Left hindlimb (tissue), 1 donor: ENCODE results near the gene XPNPEP1.

Experiments
- DNase-seq: peaks from one replicate; pipeline ENCODE4 v3.0.0-alpha.2; 2018

Gene XPNPEP1

DNA sequence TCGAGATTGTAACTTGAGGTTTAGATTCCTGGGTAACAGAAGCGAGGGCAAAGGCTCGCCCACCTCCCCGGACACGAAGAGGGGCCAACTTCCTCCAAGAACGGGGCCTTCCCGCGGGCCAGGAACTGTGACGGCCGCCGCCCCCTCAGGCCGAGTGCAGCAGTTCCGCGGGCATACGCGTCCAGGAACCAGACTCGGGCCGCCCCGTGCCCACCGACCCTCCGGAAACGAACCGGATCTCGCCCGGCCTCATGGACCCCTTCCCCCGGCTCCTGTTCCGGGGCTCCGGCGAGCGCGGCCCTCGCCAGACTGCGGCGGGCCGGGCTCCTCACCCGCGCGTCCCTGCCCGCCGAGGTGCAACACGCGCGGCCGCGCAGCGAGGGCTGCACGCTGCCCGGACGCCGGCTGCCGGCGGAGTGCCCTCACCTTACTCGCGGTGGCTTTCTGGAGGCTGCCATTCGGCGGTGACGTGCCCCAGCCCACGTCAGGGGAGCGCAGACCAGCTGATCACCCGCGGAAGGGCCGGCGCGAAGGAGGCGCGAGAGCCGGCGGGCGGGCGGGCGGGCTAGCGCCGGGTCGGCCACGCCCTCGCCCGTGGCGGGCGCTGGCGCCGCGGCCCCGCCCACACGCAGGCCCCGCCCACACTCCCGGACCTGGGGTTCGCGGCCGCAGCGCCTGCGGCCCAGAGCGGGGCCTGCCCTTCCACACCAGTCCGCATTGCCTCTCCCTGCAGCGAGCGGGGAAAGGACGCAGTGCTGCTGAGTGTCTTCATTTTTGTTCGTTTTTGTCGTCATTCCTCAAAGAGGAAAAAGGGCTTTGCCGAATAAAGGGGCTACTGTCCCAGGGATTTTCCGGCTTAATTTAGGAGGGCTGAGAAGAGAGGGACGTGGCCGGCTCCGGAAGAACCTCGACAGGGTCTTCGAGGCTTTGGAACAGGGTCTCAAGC lies at the start of gene XPNPEP1:
Gene XPNPEP1, minus strand, starts transcription at position 536 of the 946 bp plus-strand sequence. Its CDS starts 78 bp downstream, at position 458.
- DNase-seq: peak; percentile 91

DNA sequence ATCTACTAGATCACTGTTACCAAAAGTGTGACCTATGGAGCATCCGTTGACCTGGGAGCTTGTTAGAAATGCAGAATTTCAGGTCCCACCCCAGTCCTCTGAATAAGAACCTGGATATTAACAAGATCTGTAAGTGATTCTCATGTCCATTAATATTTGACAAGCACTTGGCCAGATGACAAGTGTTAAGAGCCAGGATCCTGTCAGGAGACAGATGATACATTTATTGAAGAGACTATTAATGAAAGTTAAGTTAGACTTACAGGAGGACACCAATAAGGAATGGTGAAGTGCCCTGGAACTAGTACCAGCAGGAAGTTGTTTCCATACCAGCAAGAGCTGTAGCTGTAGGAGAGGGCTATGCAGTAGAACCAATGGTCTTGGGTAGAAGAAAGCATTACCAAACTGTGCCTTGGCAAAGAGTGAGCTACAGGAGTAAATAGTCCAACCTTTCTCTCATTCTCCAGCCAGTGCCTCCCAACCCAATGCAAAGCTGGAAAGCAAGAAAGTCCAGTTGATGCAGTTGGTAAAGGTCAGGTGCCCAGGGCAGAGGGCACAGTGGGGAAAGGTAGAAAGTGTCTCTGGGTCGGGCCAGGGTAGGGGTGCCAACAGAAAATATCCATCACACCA lies 49.2 kb upstream of the XPNPEP1 start:
- DNase-seq: no peak

DNA sequence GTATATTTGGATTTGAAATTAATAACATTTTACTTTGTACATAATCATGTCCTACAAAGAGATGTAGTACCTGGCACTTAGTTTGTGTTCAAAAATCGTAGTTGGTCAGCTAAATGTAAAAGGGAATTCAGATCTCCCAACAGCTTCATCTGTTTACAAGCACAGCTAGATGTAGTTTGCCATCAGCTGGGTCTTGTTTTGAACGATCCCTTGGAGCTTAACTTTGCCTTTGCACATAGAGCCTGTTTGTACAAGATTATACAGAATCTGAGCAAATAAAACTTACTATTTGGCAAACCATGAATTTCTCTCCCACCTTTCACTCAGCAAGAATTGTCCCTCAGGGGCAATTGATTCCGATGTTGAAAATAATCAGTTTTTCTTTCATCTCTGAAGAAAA lies 48.3 kb upstream of the XPNPEP1 start:
- no peak for DNase-seq

DNA sequence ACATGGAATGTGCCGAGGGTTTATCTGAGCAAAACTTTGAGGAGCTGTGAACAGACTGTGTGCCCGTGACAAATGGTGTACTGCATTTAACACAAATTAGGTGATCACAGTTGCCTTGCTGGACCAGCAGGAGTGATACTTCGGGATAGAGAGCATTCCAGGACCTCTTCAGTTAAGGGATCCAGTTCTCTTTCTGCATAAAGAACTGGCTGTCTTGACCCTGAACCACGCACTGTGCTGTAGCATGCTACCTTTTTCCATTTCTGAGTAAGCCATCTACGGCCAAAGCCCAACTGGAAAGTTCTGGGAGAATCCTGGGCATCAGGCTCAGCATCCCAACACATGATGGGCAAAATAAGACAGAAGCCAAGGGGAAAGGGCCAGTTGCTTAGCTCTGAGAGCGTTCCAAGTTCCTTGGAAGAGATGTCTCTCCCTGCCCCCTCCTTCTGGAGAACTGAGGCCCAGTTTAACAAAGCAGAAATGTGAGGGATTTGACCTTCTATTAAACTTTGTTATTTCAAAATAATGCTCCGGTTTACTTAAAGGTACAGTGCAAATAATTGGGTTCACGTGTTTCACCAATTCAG lies 46.5 kb upstream of the XPNPEP1 start:
- no peak for DNase-seq

DNA sequence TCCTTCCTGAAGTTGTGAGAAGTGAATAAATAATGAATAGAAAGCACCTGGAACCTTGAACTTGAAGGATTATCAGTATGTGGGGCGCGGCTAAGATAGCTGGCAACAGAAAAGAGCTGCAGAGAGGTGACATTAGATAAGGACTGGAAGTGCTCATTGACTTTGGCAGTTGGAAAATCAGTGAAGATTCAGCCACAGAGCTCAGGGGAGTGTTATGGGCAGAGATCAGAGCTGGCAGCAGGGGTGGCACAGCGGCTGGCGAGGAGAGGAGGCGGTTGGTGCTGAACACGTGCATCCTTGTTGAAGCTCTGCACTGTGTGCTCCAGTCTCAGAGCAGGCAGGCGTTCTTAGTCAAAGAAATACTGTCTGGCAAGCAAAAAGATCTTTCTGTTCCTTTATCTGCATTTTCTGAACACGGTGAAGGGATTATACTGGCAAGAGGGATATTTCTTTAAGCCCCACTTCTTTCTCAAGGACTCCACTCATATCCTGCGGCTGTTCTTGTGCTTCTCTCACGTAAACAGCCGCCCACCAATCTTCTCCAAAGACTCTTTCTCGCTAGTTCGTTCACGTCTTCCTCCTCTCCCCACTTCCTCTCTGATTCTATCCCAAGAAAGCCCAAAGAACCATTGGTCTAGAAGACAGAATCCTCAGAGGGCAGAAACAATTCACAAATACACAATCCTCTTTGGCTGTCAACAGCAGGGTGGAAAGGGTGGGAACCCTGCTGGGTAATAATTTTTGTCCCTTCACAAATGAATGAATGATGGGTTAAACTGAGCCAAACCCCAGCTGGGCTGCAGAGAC lies 45.8 kb upstream of the XPNPEP1 start:
- DNase-seq: no peak

DNA sequence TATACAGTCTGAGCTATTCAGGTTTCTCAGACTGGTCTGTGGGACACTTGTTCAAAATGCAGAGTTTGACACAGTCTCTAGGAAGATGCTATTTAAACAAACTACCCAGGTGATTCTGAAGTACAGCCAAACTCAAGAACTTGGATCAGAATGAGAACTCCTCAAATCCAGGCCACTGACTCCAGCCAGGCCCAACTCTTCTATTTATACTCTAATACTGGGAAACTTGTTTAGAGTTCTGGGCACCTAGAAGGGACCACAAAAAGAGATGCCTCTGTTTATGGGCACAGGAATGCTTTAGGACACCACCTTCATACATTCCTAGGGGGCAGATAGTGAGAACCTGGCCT lies 44.4 kb upstream of the XPNPEP1 start:
- no peak for DNase-seq

DNA sequence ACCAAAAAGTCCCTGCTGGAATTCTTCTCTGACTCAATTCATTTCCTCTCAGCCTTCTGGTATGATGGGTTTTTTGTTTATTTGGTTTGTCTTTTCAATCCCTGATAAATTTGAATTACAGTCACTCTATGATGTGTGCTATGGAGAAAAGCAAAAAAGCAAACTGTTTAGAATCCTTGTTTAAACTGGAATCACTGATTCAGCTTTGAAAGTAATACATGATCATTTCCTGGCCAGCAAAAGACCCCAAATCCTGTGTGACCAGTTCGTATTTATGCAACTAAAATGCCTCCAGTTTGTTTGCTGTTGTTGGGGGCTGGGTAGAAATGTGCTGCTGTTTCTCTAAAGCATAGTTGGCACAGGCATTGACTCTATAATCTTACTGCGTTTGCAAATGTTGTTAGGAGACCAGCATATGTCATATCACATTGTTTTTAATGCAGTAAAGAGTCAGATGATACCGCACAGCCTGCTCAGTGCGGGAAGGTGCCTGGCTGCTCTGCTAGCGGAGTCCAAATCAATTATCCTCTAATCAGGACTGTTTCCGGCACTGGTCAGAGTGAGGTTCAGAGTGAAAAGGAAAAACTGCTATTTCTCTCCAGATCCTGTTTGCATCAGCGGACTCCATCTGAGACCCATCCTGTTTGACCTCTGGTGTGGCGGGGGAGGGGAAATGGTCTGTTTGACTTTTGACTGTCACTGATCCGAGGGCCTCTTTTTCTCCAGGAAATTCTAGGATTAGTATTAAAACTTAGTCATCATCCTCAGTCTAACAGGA lies 43.8 kb upstream of the XPNPEP1 start:
- DNase-seq: peak; percentile 56

DNA sequence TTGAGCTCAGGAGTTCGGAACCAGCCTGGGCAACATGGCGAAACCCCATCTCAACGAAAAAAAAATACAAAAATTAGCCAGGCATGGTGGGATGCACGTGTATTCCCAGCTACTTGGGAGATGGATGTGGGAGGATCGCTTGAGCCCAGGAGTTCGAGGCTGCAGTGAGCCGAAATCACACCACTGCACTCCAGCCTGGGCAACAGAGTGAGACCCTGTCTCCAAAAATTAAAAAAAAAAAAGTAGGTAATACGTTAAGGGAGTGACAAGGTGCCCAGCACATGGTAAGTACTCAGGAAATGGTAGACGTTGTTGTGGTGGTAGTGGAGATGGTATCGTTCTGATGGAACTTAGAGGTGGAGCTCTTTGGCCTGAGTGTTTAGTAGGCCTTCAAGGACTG lies 41.0 kb upstream of the XPNPEP1 start:
- DNase-seq: no peak

DNA sequence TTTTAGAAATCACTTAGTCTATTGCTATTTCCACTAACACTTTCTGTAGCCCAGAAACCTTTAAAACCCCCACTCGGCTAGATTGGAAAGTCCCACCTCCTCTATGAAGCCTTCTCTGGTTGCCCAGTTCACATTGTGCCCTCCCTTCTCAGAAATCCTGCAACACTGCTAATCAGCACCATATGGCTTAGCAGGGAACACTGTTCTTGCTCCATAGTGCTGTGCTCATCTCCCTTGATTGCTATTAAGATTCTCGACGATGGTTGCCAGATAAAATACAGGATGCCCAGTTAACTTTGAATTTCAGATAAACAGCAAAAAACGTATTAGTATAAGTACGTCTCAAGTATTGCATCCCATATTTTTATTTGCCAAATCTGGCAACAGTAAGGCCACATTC lies 40.1 kb upstream of the XPNPEP1 start:
- DNase-seq: no peak

DNA sequence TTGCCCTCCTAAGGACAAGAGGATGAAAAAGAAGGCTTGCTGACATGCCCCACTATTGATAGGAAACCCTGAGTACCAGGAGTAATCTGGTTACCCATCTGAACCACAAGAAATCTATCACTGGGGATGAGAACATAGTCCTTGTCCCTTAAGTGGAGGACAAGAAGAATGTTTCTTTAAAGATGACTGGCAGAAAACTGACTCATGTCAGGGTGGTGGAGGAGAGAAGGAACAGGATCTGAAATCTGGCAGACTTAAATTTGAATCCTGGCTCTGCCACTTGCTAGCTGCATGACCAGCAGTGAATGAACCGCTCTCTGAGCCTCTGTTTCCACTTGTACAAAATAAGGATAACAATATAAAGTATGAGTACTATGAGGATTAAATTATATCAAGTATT lies 38.9 kb upstream of the XPNPEP1 start:
- DNase-seq: no peak

DNA sequence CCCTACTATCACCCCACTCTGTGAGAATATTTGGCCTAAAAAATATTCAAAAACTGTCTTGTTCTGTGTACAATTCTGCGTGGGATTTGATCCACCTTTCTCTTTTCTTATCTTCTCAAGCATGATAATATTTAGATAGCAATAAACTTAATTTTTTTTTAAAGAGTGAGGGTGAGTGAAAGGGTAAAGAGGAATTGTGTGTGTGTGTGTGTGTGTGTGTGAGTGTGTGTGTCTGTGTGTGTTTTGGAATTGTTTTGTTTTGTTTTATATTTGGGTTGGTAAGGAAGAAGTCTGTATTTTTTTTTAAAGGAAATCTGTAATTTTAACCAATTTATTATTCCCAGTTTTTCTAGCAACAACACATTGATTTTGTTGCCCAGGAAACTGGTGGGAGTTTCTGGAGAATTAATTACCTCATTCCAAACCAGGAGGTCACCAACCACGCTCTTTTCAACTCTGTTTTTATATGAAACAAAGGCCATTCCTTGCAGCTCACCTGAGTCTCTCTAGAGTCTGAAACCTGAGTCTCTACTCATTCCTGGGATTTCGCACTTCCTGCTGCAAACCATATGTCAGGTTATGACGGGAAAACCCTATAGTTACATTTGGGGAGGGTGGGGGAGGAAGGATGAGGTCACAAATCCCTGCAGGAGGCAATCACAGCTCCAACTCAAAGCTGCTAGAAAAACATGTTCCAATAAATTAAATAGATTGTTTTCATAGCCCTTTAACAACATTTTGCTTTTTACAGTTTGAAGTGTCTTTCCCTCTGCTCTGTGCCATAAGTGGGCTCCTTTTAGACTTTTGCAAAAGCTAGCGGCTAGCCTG lies 38.1 kb upstream of the XPNPEP1 start:
- peak; percentile 42 for DNase-seq

DNA sequence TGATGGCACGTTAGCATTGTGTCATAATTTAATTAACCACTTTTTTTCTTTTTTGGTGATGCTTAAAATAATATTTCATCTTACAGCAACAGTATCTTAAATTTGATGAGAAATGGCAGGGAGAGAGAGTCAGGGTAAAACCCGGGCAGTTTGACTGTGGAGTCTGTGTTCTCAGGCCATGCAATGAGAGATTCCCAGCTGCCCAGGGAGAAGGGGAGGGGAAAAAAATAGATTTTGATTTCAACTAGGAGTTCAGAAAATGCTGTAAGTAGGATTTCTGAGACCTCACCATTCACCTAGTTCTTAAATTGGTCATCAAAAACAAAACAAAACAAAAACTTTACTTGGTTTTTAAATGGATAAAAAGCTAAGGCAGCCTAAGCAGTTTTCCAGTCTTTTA lies 37.4 kb upstream of the XPNPEP1 start:
- no peak for DNase-seq

DNA sequence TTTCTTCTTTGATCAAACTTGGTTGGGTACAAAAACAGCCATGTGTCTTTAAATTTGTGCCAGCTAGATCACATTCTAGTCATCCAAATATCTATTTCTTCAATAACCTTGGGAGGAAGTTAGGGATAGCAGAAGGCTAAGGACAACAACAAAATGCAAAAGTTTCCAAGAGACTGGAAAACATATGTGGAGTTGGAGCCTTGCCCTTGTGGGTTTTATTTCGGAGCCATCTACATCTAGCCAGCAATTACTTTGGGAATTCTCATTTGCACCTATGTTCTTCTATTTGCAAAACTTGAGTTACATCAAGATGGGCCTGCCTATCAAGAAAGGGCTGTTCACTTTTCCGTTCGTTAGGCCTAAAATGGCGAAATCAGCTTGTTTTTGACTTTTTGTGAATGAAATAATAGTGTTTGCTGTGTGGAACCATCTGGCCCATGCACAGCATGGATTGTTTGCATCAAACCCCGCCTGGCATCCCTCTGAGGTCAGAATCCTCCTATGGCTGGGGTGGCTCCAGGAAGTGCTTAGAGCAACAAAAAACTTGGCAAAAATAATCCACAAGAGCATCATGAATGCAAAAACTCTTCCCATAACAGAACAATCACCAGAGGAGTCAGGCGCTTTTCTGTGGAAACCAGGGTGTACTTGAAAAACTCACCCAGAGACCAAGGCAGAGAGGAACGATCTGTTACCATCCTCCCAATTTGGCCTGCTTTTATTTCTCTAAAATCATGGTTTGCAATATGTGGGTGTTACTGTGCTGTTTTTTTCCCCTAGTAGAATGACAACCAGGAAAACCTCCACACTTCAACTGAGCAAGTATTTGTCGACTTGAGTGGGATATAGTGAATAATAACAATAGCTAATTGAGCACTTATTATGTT lies 36.2 kb upstream of the XPNPEP1 start:
- DNase-seq: no peak

DNA sequence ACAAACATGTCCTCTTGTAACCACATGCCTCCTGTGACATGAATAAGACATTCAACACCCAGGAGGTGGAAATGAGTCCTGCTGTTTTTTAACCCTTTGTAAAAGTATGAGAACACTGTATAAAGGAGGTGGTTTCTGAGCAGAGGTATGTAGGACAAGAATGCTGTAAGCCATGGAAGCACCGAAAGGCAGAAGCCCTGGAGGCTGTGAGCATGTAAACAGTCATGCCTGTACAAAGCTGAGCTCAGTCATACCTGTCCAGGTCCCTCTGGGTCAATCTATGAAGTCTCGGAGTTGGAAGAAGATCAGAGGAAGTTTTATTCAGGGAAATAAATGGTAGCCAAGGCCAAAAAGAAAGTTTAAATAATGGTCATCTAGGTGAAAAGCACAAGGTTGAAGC lies 34.7 kb upstream of the XPNPEP1 start:
- no peak for DNase-seq

DNA sequence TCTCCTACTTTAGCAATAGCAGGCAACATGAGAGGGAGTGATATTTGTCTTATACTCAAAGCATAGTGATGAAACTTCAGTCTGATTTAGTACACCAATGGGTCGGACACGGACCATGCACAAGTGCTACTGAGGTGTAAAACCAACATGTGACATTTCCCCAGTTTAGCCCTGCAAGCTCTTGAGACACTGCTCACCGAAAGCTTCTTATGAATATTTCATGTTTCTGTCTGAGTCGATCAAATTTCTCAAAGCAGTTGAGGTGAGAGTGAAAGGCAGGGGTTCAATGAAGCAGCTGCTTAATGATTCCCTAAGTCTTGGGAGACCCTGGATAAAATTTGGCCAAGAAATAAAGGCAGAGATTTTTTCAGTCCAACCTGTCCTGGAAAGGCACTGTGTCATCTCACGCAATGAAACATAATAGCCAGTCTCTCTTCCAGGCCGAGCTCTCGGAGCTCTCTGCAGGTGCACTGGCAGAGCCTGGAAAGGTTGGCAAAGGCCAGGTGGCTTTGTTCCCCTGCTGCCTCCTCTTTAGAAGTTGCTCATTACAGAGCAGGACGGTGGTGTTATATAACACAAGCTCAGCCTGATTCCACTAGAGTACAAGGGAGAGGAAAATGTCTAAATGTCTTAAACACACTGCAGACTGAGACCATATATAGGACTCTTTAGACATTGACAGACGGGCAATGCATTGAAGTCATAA lies 33.9 kb upstream of the XPNPEP1 start:
- no peak for DNase-seq

DNA sequence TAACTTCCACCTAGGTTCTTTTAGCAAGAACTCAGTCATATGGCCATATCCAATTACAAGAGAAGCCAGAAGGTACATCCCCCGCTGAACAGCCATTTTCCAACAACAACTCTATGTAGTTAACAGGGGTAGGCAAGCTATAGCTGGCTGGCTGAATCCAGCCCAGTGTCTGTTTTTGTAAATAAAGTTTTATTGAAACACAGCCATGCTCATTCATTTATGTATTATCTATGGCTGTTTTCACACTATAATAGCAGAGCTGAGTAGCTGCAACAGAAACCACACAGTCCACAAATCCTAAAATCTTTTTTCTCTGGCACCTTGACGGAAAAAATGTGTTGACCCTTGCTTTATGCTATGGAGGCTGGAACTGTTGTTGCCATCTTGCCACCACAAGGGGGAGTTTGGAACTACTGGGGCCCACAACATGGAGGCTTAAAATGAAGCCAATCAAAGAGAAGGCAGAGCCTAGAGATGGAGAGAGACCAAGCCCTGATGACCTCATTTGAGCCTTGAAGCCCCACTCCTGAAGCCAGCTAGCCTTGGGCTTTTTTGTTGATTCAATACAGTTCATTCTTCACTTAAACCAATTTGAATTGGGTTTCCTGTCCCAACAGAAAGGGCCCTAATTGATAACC lies 33.3 kb upstream of the XPNPEP1 start:
- no peak for DNase-seq

DNA sequence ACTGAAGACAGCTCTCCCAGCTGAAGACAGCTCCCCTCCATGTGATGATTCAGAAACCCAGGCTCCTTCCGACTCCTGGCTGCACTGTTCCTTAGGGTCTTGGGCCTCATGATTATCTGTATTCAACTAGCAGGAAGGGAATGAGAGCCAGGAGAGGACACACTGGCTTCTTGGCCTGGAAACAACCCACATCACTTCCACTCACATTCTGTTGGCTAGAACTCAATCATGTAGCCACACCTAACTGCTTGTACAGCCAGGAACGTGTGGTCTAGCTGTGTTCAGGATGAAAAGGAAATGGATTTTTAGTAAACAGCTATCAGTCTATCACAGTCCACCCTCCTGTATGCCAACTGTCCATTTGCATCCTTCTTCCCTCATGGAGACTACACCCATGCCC lies 30.5 kb upstream of the XPNPEP1 start:
- DNase-seq: no peak

DNA sequence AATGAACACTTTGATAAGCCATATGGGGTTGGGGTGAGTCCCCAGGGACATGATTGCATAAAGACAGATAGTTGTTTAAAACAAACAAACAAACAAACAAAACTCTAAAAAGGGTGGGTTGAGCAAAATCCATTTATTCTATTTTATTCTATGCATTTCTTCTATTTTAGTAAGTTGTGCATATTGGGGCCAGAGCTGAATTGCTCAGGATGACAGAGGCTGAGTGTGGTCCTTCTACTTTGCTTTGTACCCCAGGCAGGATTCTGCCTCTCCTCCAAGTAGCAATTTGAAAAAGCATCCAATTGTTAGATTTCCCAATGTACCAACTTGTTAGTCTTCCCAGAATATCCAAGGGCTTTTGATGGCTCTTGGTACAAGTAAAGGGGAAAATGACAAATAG lies 29.2 kb upstream of the XPNPEP1 start:
- DNase-seq: no peak
